ENCODE results near the gene SPC24. TPM values are rescaled to one million over a fixed set of nuclear protein-coding genes. Genes with fewer than 3 reads are reported as not detected.

SPC24 gene
- total and polyA plus RNA-seq, 2 of the 4 experiments (the other 2 are of a cell fraction): 12.2 to 97.5 TPM

GRCh38 chr19:11130824-11131455, 24.6 kb downstream of the SPC24 start:
- no peak overlapping the region for H2BK15ac ChIP-seq (ENCODE audit: low read depth, low read length)

More at GRCh38 chr19:11130824-11131455, 24.6 kb downstream of the SPC24 start:
- Histone ChIP-seq H2AK5ac (ENCODE audit: low read depth, low read length) (peak overlapping the region; percentile 89), H3K9ac (ENCODE audit: low read depth, low read length) (no peak overlapping the region), H3K56ac (ENCODE audit: extremely low read depth, insufficient read depth, low read length) (no peak overlapping the region), H3K9me1 (ENCODE audit: insufficient read depth, low read length) (no peaks in the 10 kb centered on the region), H3K4ac (ENCODE audit: low read depth, low read length) (peak overlapping the region; percentile 83), H4K8ac (ENCODE audit: low read depth in 2 of 2, low read length in 2 of 2) (peak overlapping the region in 1 of 2 experiments; percentile 92; a peak in 3 of 4 replicates), H3K9me3 (ENCODE audit: control insufficient read depth, insufficient read depth, low read length) (no peaks in the 10 kb centered on the region), H3K4me3 (ENCODE audit: insufficient read depth, low read depth, low read length) (no peak overlapping the region), H2BK5ac (ENCODE audit: low read depth, low read length, poor library complexity, severe bottlenecking) (peak overlapping the region; percentile 62), H3K4me2 (ENCODE audit: low read depth, low read length) (no peak overlapping the region), H2AFZ (replicated peaks; ENCODE audit: low read length, poor library complexity) (peak overlapping the region; percentile 74), H3K4me1 (ENCODE audit: control insufficient read depth, insufficient read depth, low read length) (peaks cover 2% of the 10 kb centered on the region; the same call in 1 of the 2 replicates), H3K79me1 (ENCODE audit: low read depth in 1 of 2, low read length in 2 of 2) (peaks cover 4 to 52% of the 10 kb centered on the region in 2 experiments; a peak in 3 of 4 replicates), H3K36me3 (ENCODE audit: control insufficient read depth, insufficient read depth, low read length) (peaks cover 50% of the 10 kb centered on the region), H3K18ac (ENCODE audit: low read depth, low read length) (no peak overlapping the region), H4K91ac (ENCODE audit: insufficient read depth, low read depth, low read length) (no peak overlapping the region), H3K14ac (replicated peaks; ENCODE audit: low read depth, low read length) (no peak overlapping the region; the same call in 1 of the 2 replicates), H2BK120ac (ENCODE audit: low read depth, low read length) (peak overlapping the region; percentile 69; the same call in 1 of the 2 replicates), H2AK9ac (replicated peaks; ENCODE audit: low read depth, low read length, poor library complexity) (peak overlapping the region; percentile 69), H4K20me1 (ENCODE audit: insufficient read depth, low read length) (peaks cover 27% of the 10 kb centered on the region), H2BK20ac (ENCODE audit: low read depth, low read length) (peak overlapping the region; percentile 74; the same call in 1 of the 2 replicates), H3K27me3 (ENCODE audit: control insufficient read depth, insufficient read depth, low read length) (no peaks in the 10 kb centered on the region), H4K5ac (ENCODE audit: low read depth, low read length) (0 out of 2 replicates have a peak overlapping the region, but pooled peaks have one; percentile 35), H3K27ac (ENCODE audit: insufficient read depth, low read length) (peak overlapping the region; percentile 65), H3K23ac (ENCODE audit: low read depth, low read length) (no peak overlapping the region)
- WGBS, 2 experiments (ENCODE audit: extremely low coverage in 2 of 2, insufficient read length in 1 of 2): 28% methylated on average over 5 of the region's 19 CpGs; no CpG with 5 or more reads in 1 of the 2 experiments
- intact Hi-C loops (cut with micrococcal nuclease) (loop anchor here (1.0 to 2.0 kb wide), 2 partner anchors 94 to 195 kb away; no protein-coding TSS in a partner anchor), dilution Hi-C loops (cut with HindIII; ENCODE audit: low sequenced_read_pairs, unreplicated experiment) (no loop called here), in situ Hi-C loops (cut with MboI; ENCODE audit: low sequenced_read_pairs) (loop anchor here (5.0 kb wide), 1 partner anchor 71 kb away; no protein-coding TSS in a partner anchor)
- no TSS peak for BruUV-seq (replicated peaks)
- CTCF ChIA-PET: no interaction called here
- POLR2A ChIA-PET (ENCODE audit: unreplicated experiment): no interaction called here
- ATAC-seq (ENCODE audit: low read depth) (peak; percentile 94), DNase-seq (peak; percentile 73)
- TF ChIP-seq MAZ (IDR thresholded peaks at IDR 0.05; ENCODE audit: borderline replicate concordance, low read depth, low read length) (peak; percentile 50; the same call in 1 of the 2 replicates), RAD21 (IDR thresholded peaks at IDR 0.05; ENCODE audit: low read length) (peak; percentile 59), USF2 (IDR thresholded peaks at IDR 0.05; ENCODE audit: low read depth, low read length) (no peak), SMC3 (IDR thresholded peaks at IDR 0.05; ENCODE audit: low read depth, low read length) (peak; percentile 77), CTCF (conservative IDR thresholded peaks at IDR 0.05; ENCODE audit: low read depth, low read length) (peak; percentile 83)
